Adrenal gland (tissue), 12 donors: ENCODE data around the gene DCDC2C. TPM values are rescaled to one million over a fixed set of nuclear protein-coding genes. Genes with fewer than 3 reads are reported as not detected.

ENCODE experiments used
- DNase-seq, 7 donors: peaks; one replicate each; pipeline ENCODE4 v3.0.0-alpha.2; 2019 to 2020
- H3K27ac ChIP-seq, 5 donors: fragments of 200-600 bp; sonication (generic) in 4 of 5; 1 replicate in 3 of 5; 2 replicates in 2 of 5; pipeline versions ENCODE4 v1.5.1 to v1.8.0; 2016 to 2020; ENCODE audit warnings: mild to moderate bottlenecking in 1 of 5
- H3K27me3 ChIP-seq: fragments of 200-600 bp; 2 replicates; pipeline ENCODE4 v1.8.0; 2021
- H3K36me3 ChIP-seq, 2 donors: fragments of 200-600 bp; replicated peaks in 1 of 2; 1 replicate in 1 of 2; 2 replicates in 1 of 2; pipeline versions ENCODE4 v1.5.1 to v1.8.0; 2018 to 2022
- H3K4me1 ChIP-seq, 2 donors: fragments of 200-600 bp; replicated peaks in 1 of 2; 1 replicate in 1 of 2; 2 replicates in 1 of 2; pipeline versions ENCODE4 v1.5.1 to v1.8.0; 2018 to 2021
- H3K4me3 ChIP-seq, 4 donors: fragments of 200-600 bp; sonication (generic) in 3 of 4; one replicate each; pipeline ENCODE4 v1.5.1; 2016 to 2018
- H3K9me3 ChIP-seq, 3 donors: fragments of 200-600 bp; sonication (generic) in 1 of 3; replicated peaks in 1 of 3; 1 replicate in 2 of 3; 2 replicates in 1 of 3; pipeline versions ENCODE4 v1.5.1 to v1.8.0; 2016 to 2021
- CTCF ChIP-seq, 6 experiments: fragments of 450-650 bp in 4 of 6; fragments of 200-600 bp in 2 of 6; sonication (generic) in 1 of 6; IDR thresholded peaks; 1 replicate in 5 of 6; 2 replicates in 1 of 6; pipeline versions ENCODE4 v1.5.1 to v1.8.0; 2016 to 2021; ENCODE audit warnings: antibody characterized with exemption in 6 of 6, mild to moderate bottlenecking in 2 of 6, moderate library complexity in 1 of 6
- POLR2A ChIP-seq, 2 donors: fragments of 450-650 bp; IDR thresholded peaks; one replicate each; pipeline ENCODE4 v1.6.1; 2017; ENCODE audit warnings: antibody characterized with exemption in 2 of 2, mild to moderate bottlenecking in 2 of 2, moderate library complexity in 1 of 2
- WGBS, 4 donors: extraction: QIAGEN DNeasy Blood & Tissue Kit in 2 of 4; methylation state at CpG; one replicate each; pipeline versions ENCODE4 v1.1.5 to v1.1.7; 2013 to 2017; 5-methylcytosine and 5-hydroxymethylcytosine counted together
- intact Hi-C, 2 donors: fragments of 100-400 bp; cut with DNase I; formaldehyde crosslinking; loops; one replicate each; pipeline versions ENCODE4 v1.14.1 to v1.15.0; 2022 to 2023
- polyA plus RNA-seq, 3 donors: library from polyadenylated mRNA; stranded (reverse); fragments of 200-250 nt in 2 of 3; fragments of 350-450 nt in 1 of 3; fragmentation: Illumina TruSeq in 1 of 3; extraction: RNeasy Lipid Tissue Mini Kit (QIAGEN cat#74804) in 1 of 3; gene quantifications; one replicate each; pipeline ENCODE4 v1.2.3, GENCODE V29; 2013 to 2014
- total RNA-seq, 9 donors: library from RNA; depleted of rRNA in 4 of 9; stranded (reverse); fragments of >200 nt in 4 of 9; fragments of 120-200 nt in 1 of 9; fragmentation: NEBNext Ultra II Directional in 1 of 9; extraction: Animal tissue kit (Norgen Biotek cat#: 25700) in 1 of 9; gene quantifications; one replicate each; pipeline versions ENCODE4 v1.1.0 to v1.2.4, GENCODE V29; 2013 to 2023
- donor health status: healthy with polysubstance abuse.
- donor health status: Bipolar disorder and iron deficiency.
- donor health status: DM: yes; HTN: yes; CAD: no.
- donor health status: DM: no; HTN: no; CAD: no.
- donor health status: DM: no; HTN: no; CAD: no.
- donor health status: DM: yes; HTN: yes; CAD: no.

Gene DCDC2C
- total and polyA plus RNA-seq, 12 donors: 0.18 to 2.0 (median 0.39) TPM; not detected in 6

- WGBS, 4 donors: 56 to 65% (median 62%) methylated on average over 6 of the region's 6 CpGs
- Histone ChIP-seq H3K36me3 (no peaks in the 10 kb centered on the region), H3K27me3 (no peaks in the 10 kb centered on the region), H3K9me3 (no peaks in the 10 kb centered on the region), H3K4me1 (no peaks in the 10 kb centered on the region), H3K27ac (no peak overlapping the region), H3K4me3 (no peak overlapping the region)
- TF ChIP-seq POLR2A (IDR thresholded peaks at IDR 0.05) (no peak), CTCF (IDR thresholded peaks at IDR 0.05) (no peak)
- no peak for DNase-seq
- intact Hi-C loops: no loop called here
Observed at GRCh38 chr2:3709225-3709624, 5.8 kb downstream of the DCDC2C start.

- Histone ChIP-seq H3K4me3 (no peak overlapping the region), H3K9me3 (no peaks in the 10 kb centered on the region), H3K27ac (no peak overlapping the region), H3K4me1 (no peaks in the 10 kb centered on the region), H3K36me3 (no peaks in the 10 kb centered on the region), H3K27me3 (no peaks in the 10 kb centered on the region)
- 57 to 71% (median 69%) methylated on average over 3 of the region's 3 CpGs for WGBS, 4 donors
- no peak for DNase-seq
- intact Hi-C loops: no loop called here
- TF ChIP-seq POLR2A (IDR thresholded peaks at IDR 0.05) (no peak), CTCF (IDR thresholded peaks at IDR 0.05) (no peak)
Observed at GRCh38 chr2:3712424-3712823, 9.0 kb downstream of the DCDC2C start.

- TF ChIP-seq CTCF (IDR thresholded peaks at IDR 0.05) (no peak), POLR2A (IDR thresholded peaks at IDR 0.05) (no peak)
- Histone ChIP-seq H3K4me1 (no peaks in the 10 kb centered on the region), H3K27me3 (no peaks in the 10 kb centered on the region), H3K9me3 (no peaks in the 10 kb centered on the region), H3K27ac (peak overlapping the region in 1 of 5 donors; percentile 25), H3K4me3 (no peak overlapping the region), H3K36me3 (no peaks in the 10 kb centered on the region)
- 61 to 77% (median 72%) methylated on average over 10 of the region's 10 CpGs for WGBS, 4 donors
- intact Hi-C loops: no loop called here
- no peak for DNase-seq
Observed at GRCh38 chr2:3712831-3713503, 9.6 kb downstream of the DCDC2C start.

- intact Hi-C loops: no loop called here
- Histone ChIP-seq H3K27me3 (no peaks in the 10 kb centered on the region), H3K4me3 (no peak overlapping the region), H3K9me3 (no peaks in the 10 kb centered on the region), H3K27ac (no peak overlapping the region), H3K36me3 (no peaks in the 10 kb centered on the region), H3K4me1 (no peaks in the 10 kb centered on the region)
- 70 to 88% (median 82%) methylated on average over 8 of the region's 8 CpGs for WGBS, 4 donors
- DNase-seq: no peak
- no peak for TF ChIP-seq POLR2A (IDR thresholded peaks at IDR 0.05)
- TF ChIP-seq CTCF (IDR thresholded peaks at IDR 0.05): no peak
Observed at GRCh38 chr2:3718679-3719078, 15.3 kb downstream of the DCDC2C start.
